ENCODE data around the gene STX7. TPM values are rescaled to one million over a fixed set of nuclear protein-coding genes. Genes with fewer than 3 reads are reported as not detected.

STX7 gene
- total and polyA plus RNA-seq, 8 donors = 46.1 to 69.7 (median 58.7) TPM

DNA sequence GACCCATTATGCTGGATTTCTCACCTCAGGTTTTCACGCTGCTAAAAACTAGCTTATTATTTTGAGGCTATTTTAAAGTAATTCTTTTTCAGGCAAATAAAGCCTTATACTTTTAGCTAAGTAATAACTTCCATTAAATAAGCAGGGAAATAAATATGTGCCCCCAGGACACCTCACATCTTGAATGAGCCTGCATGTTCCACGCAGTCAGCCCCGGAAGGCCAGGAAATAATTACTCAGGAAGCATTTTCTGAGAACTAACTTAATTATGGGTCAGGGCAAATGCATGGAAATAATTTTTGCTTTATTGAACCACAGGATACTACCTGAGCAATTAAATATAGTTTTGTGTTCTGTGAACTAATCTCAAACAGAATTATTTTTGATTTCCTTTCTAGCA, 41.1 kb downstream of the STX7 start:
- intact Hi-C loops (cut with DNase I) = no loop called here
- ATAC-seq = no peak
- H3K4me1 ChIP-seq = peaks cover 0 to 3% of the 10 kb centered on the region in 2 donors
- TF ChIP-seq, protein P1, sequence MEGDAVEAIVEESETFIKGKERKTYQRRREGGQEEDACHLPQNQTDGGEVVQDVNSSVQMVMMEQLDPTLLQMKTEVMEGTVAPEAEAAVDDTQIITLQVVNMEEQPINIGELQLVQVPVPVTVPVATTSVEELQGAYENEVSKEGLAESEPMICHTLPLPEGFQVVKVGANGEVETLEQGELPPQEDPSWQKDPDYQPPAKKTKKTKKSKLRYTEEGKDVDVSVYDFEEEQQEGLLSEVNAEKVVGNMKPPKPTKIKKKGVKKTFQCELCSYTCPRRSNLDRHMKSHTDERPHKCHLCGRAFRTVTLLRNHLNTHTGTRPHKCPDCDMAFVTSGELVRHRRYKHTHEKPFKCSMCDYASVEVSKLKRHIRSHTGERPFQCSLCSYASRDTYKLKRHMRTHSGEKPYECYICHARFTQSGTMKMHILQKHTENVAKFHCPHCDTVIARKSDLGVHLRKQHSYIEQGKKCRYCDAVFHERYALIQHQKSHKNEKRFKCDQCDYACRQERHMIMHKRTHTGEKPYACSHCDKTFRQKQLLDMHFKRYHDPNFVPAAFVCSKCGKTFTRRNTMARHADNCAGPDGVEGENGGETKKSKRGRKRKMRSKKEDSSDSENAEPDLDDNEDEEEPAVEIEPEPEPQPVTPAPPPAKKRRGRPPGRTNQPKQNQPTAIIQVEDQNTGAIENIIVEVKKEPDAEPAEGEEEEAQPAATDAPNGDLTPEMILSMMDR (IDR thresholded peaks at IDR 0.05) = no peak
- no peaks in the 10 kb centered on the region for H3K27me3 ChIP-seq
- peaks cover 0 to 65% of the 10 kb centered on the region in 2 donors for H3K36me3 ChIP-seq
- no peak for DNase-seq
- no peaks in the 10 kb centered on the region for H3K9me3 ChIP-seq
- H3K4me3 ChIP-seq = no peak overlapping the region
- H3K27ac ChIP-seq = no peak overlapping the region

DNA sequence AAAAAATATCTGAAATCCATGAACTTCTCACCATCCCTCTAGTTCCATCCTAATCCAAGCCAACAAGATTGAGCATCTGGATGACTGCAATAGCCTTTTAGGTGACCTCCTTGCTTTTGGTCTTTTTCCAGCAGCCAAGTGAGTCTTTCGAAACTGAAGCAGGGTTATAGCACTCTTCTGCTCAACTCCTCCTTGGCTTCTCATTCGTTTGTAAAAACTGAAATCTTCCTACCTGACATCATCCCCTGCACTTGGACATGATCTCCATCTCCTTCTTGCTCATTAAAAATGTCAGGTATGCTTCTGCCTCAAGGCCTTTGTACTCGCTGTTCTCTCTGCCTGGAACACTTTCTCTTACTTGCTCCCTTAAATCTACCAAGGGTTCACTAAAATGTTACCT, 46.0 kb downstream of the STX7 start:
- DNase-seq (no peak), ATAC-seq (no peak)
- Histone ChIP-seq H3K9me3 (no peaks in the 10 kb centered on the region), H3K27me3 (no peaks in the 10 kb centered on the region), H3K4me1 (no peaks in the 10 kb centered on the region), H3K4me3 (no peak overlapping the region), H3K36me3 (peaks cover 0 to 94% of the 10 kb centered on the region in 2 donors), H3K27ac (no peak overlapping the region)
- intact Hi-C loops (cut with DNase I) = no loop called here
- TF ChIP-seq, protein P1 (IDR thresholded peaks at IDR 0.05) = no peak

DNA sequence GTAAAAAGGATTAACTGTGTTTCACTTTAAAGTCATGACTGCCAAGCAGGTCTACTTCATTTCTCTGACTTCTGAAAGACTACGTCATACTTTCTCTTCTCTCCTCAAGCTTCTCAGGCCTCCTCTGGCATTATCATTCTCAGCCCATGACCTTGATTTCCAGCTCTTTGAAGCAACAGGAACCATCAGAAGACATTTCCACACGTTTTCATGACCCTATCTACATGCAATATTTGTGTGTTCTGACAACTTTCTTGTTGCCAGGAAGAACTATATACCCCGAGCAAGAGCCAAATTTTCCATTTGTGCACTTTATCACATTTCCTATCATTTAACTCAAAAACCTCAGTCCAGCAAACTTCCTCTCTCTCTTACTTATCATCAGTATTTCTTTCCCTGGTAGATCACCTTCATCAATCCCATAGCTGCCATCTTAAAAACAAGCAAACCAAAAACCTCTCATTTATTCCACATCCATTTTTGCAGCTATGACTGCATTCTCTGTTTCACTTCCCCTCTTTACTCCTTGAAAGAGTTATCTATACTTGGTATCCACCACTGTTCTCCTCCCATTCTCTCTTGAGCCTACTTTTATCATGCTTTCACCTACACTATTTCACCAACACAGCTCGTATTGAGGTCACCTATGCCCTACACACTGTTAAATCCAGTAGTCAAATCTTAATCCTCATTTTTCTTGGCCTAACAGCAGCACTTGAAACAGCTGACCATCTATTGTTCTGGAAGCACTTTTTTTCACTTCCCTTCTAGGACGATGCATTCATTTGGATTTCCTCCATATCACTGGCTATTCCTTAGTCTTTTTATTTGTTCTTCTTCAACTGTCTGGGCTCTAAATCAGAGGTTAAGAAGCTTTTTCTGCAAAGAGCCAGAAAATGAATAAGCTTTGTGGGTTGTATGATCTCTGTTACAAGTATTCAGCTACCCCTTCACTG, 47.1 kb downstream of the STX7 start:
- intact Hi-C loops (cut with DNase I) = no loop called here
- ATAC-seq (no peak), DNase-seq (no peak)
- TF ChIP-seq, protein P1 (IDR thresholded peaks at IDR 0.05) = no peak
- no peak overlapping the region for H3K27ac ChIP-seq
- no peaks in the 10 kb centered on the region for H3K4me1 ChIP-seq
- H3K27me3 ChIP-seq = no peaks in the 10 kb centered on the region
- peaks cover 0 to 94% of the 10 kb centered on the region in 2 donors for H3K36me3 ChIP-seq
- no peak overlapping the region for H3K4me3 ChIP-seq
- no peaks in the 10 kb centered on the region for H3K9me3 ChIP-seq

DNA sequence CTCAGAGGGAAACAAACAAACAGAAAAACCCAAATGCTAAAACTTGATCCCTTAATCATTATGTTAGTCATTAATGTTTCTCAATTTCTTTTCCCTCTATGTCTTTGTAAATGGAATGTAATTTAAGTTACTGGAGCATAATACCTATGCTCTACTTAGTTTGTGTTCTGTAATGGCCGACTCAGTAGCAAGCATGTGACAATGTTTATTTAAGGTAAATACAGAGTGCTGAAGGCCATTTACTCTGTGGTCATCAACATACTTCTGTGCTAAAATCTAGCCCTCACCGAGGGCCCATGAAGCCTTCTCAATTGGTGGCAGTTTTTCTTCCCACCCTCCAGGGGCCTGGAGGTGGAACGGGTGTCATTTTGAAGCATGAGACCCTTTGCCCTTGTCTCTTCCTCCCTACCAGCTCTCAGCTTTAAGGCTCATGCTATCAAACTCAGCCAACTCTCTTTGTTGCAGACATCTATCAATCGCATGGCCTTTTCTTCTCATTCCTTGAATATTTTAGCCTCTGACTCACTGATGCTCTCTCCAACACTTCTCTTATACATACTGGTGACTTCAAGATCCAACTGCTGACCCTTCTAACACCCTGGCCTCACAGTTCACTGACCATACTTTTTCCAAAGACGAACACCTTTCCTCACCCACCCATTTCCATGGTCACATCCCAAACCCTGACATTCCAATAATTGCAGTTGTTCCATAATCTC, 48.2 kb downstream of the STX7 start:
- Histone ChIP-seq H3K27ac (no peak overlapping the region), H3K4me1 (no peaks in the 10 kb centered on the region), H3K4me3 (no peak overlapping the region), H3K36me3 (peaks cover 0 to 95% of the 10 kb centered on the region in 2 donors), H3K27me3 (no peaks in the 10 kb centered on the region), H3K9me3 (no peaks in the 10 kb centered on the region)
- DNase-seq (no peak), ATAC-seq (no peak)
- intact Hi-C loops (cut with DNase I) = no loop called here
- TF ChIP-seq, protein P1 (IDR thresholded peaks at IDR 0.05) = no peak

DNA sequence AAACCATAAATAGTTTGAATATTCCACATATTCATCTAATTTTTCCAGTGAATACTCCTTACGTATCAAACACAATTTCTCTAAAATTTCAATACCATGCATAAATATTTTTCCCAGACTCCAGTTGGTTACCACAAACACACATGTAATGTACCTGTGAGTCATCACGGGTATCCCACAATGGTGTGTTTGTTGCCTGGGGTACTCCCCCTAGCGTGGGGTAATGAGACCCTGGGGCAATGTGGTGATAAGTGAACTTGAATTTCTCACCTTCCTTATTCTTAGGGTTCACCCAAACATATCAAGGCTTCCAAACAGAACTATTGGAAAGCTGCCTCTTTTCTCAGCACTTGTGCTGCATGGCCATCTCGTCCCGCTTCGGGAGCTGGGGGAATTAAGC, 51.0 kb downstream of the STX7 start:
- no peak for ATAC-seq
- no peak for DNase-seq
- intact Hi-C loops (cut with DNase I) = no loop called here
- Histone ChIP-seq H3K4me3 (no peak overlapping the region), H3K36me3 (peaks cover 0 to 92% of the 10 kb centered on the region in 2 donors), H3K4me1 (no peaks in the 10 kb centered on the region), H3K9me3 (no peaks in the 10 kb centered on the region), H3K27me3 (no peaks in the 10 kb centered on the region), H3K27ac (no peak overlapping the region)
- TF ChIP-seq, protein P1 (IDR thresholded peaks at IDR 0.05) = no peak

All from left lung (tissue), 10 donors.